Activated CD8-positive, alpha-beta memory T cell treated with anti-CD3 and anti-CD28 coated beads, Interleukin-2, amount 50 U/mL, for 4 hours (primary cell): ENCODE results near the gene TMA16.

Experiments used
- DNase-seq: peaks from one replicate; pipeline ENCODE4 v3.0.0-alpha.2; 2020

Gene TMA16

DNA sequence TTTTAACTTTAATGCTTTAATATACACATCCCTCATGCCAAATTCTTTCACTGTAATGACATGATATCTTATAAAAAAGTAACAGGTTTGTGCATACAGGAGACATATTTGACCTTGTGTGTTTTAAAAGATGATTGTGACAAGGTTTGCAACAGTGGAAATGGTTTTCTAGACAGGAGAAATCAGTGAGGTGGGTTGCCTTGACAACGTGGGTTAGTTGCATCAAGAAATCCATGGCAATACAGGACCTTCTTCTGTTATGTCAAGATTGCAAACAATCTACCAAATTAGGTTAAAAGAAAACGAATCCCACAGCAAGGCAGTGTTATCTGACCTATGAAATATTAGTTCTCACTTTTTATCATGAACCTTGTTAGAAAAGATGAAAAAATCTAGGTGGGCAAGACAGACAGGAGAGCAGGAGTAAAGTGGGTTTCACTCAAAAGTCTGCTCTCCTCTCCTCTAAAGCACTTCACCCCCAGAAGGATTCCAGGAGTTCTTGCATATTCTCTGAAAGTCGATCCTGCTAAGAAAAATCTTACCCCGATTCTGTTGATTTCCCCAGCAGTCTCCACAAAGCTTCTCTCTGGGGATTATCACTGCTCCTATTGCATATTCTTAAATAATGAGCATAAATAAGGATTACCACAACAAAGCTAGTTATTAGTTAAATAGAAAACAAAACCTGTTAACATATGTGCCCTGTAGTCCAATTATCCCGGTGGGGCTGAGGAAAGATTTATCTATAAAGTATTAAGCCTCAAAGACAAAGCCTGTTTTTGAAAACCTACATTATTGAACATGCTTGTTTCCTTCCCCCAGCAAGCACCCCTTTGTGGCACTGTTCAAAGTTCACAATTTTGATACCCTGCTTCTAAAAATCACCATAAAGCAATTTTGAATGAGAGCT is 71.0 kb downstream of the TMA16 start:
- no peak for DNase-seq

DNA sequence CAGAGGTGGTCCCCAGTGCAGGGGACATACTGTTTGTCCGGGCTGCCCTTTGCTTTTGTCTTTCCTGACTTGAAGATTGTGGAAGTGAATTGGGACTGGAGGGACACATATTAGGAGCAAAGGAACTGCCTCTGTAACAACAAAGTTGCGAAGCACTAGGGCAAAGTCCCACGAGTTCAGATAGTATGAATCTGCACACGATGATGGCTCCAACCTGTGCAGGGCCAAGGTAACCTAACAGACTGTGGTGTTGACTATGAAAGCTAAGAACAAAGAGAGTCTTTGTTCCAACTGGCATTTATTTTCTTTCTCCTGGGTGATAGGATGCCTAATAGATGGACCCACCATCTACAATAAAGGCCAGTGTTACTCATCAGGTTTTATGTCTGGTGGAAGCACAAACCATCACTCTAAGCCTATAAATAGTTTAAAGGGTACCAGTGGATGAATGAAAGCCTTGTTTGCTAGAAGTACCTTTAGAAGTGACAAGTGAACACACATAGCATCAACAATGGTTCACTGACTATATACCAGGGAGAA is 71.8 kb downstream of the TMA16 start:
- DNase-seq: no peak

DNA sequence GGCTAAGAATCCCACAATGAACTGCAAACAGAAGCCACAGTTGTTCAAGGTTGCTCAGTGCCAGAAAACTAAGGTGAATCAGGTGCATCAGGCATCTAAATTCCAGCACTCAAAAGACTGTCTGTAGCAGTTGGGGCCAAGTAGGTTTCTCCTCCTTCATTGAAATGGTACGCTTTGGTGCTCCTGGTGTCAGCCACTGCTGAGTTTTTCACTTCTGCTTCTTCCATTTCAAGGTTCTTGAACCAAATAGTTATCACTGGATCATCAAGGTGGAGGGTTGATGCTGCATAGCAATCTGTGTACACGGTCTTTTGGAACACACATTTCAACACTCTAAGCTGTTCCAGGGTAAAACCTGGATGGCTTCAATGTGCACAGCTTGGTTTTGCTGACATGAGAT is 74.4 kb downstream of the TMA16 start:
- no peak for DNase-seq
